Measurements from ENCODE around the gene UVRAG.
"Not testable (repeated sequence)": the region's sequence is repeated elsewhere in the genome, so short reads cannot be mapped to it uniquely, and the experiment has no call there.

Gene UVRAG

GRCh38 chr11:76038608-76039007, 223.6 kb downstream of the UVRAG start:
- DNase-seq: no peak

GRCh38 chr11:76041208-76041607, 226.2 kb downstream of the UVRAG start:
- no peak for DNase-seq

GRCh38 chr11:76044750-76045320, 229.8 kb downstream of the UVRAG start:
- DNase-seq: no peak

DNA sequence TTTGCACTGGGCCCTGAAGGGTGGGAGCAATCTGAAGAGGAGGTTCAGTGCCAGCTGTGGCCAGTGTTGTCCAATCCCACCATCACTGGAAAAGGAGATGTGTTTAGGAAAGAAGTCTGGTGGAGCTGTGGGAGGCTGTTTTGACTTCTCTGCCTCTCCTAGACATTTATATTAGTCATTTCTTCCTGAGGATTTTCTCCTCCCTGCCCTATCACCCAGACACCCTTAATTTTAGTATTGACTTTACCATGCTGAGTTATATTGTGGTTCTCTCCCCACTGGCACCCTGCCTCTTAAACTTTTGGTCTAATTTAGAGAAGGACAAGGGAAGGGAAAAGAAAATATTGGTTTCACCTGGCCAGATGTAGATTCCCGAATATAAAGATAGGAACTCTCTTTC, 232.2 kb downstream of the UVRAG start:
- DNase-seq: no peak

GRCh38 chr11:76047766-76048165, 232.8 kb downstream of the UVRAG start:
- DNase-seq: no peak

- no peak for DNase-seq
Measured at GRCh38 chr11:76048763-76049162, 233.8 kb downstream of the UVRAG start.

DNA sequence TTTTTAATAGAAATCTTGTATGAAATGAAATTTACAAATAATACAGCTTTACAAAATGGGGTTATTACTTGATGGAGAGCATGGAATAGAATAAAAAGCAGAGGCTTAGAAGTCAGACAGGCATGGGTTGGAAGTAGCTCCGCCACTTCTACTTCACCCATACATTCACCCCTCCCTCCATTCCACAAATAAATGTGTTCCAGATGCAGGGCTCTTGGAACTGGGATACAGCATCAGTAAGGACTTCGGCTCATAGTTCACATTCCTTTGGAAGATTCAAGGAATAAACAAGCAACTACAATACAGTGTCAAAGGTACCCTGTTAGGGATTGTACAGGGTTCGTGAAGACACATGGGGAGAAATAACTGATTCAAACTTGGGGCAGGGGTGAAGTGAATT, 234.5 kb downstream of the UVRAG start:
- DNase-seq: no peak

GRCh38 chr11:76051937-76052336, 236.9 kb downstream of the UVRAG start:
- DNase-seq: no peak

DNA sequence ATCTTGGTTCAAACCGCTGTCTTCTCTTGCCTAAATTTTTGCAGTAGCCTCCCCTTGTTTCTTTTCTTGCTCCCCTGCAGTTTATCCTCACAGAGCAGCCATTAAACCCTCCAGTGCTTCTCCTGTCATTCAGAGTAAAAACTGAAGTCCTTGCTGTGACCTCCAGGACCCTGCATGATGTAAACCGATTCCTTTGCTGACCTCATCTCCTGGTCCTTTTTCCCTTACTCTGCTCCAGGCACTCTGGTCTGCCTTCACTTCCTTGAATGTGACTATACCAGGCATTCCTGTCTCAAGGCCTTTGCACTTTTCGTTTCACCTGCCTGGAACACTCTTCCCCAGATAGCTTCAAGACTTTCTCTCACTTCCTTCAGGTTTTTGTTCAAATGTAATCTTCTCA, 239.3 kb downstream of the UVRAG start:
- DNase-seq: no peak

DNA sequence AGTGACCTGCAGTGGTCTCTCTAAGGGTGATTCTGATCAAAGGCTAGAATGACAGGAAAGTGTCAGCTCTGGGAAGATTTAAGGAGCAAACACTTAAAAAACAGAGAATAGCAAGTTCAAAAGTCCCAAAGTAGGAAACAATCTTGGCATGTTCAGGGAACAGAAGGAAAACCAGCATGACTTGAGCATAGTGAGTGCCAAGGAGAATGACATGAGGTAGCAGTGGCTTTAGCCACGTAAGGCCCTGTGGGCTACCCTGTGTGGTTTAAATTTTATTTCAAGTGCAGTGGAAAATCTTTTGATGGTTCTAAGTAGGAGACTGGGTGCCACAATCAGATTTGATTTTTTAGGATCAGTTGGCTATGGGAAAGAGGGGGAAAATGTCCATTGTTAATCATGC, 241.9 kb downstream of the UVRAG start:
- no peak for DNase-seq

DNA sequence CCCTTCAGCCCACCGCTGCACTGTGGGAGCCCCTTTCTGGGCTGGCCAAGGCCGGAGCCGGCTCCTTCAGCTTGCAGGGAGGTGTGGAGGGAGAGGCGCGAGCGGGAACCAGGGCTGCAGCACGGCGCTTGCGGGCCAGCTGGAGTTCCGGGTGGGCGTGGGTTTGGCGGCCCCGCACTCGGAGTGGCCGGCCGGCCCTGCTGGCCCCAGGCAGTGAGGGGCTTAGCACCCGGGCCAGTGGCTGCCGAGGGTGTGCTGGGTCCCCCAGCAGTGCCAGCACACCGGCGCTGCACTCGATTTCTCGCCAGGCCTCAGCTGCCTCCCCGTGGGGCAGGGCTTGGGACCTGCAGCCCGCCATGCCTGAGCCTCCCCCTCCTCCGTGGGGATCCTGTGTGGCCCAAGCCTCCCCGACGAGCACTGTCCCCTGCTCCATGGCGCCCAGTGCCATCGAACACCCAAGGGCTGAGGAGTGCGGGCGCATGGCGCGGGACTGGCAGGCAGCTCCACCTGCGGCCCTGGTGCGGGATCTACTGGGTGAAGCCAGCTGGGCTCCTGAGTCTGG, 245.5 kb downstream of the UVRAG start:
- not testable (repeated sequence) for DNase-seq

- no peak for DNase-seq
Measured at GRCh38 chr11:76062733-76063132, 247.7 kb downstream of the UVRAG start.

GRCh38 chr11:76064192-76064591, 249.2 kb downstream of the UVRAG start:
- DNase-seq: no peak

DNA sequence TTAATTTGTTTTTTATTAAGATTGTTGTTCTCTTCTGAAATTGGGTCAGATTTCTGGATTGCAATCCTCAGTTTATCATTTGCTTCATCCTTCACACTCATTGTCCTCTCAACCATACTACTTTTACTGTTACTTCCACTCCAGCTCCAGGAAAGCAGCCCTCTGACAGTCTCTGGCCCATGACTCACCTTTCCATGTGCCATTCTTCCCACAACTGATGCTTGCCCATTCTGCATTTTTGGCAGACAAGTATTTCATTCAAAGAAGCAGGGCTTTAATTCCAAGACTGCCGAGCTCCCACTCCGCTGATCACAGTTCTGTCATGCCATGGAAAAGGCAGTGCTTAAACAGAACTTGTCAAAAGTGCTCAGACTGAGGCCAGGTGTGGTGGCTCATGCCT, 252.1 kb downstream of the UVRAG start:
- DNase-seq: no peak

GRCh38 chr11:76069001-76069400, 254.0 kb downstream of the UVRAG start:
- no peak for DNase-seq

DNA sequence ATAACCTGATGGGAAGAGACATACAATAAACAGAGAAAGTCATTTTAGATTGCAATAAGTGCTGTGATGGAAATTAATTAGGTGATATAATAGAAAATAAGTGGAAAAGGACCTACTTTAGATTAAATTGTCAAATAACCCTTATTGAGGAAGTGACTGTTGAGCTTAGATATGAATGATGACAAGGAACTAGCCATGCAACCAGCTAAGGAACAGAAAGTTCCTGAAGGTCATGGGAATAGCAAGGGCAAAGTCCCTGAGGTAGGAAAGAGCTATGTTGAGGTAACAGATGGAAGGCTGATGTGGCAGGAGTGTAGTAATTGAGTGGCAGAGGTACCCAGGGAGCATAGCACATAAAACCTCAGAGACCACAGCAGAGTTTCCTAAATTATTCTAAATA, 256.1 kb downstream of the UVRAG start:
- no peak for DNase-seq

GRCh38 chr11:76073724-76074123, 258.7 kb downstream of the UVRAG start:
- no peak for DNase-seq

DNA sequence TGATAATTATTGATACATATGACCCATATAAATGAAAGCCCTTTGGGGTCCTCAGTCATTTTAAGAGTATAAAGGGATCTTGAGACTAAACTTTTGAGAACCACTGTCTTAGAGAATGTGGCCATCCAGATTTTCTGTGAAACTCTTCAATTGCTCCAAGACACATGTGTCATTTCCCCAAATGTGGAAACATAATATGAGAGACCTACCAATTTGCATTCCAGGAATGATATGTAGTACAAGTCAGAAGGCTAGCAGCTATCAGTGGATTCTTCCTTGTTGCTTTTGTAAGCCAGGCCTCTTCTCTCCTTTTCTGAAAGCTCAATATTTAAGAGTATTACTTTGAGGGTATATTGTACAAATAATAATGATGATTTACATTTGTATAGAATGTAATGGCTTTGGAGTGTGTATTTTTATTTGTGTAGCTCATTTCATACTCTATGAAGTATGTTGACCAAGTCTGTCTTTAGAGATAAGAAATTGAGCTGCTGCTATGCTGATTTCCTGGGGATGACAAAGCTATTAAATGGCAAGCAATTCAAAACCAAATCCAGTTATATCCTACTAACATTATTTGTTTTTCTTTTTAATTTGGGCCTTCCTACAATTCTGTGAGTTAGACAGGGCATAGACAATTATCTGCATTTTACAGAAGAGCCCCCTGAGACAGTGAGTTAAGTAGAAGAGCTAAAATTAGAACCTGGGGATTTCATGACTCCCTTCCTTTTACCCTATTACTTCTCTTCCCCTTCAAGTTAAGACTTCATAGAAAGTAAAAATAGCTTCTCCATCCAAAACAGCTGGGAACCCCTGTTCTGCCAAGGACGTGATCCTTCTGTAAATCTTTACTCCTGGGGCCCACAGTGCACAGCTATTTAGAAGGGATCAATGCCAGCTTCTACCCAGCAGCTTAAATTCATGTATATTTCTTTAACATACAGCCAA, 259.4 kb downstream of the UVRAG start:
- no peak for DNase-seq

GRCh38 chr11:76075716-76076115, 260.7 kb downstream of the UVRAG start:
- no peak for DNase-seq

DNA sequence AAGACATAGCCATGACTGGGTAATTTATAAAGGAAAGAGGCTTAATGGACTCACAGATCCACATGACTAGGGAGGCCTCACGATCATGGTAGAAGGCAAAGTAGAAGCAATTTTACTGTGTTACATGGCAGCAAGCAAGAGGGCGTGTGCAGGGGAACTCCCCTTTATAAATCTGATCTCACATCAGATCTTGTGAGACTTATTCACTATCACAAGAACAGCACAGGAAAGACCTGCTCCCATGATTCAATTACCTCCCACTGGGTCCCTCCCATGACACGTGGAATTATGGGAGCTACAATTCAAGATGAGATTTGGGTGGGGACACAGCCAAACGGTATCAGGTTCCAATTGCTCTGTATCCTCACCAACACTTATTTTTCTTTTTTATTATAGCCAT, 261.2 kb downstream of the UVRAG start:
- not testable (repeated sequence) for DNase-seq

DNA sequence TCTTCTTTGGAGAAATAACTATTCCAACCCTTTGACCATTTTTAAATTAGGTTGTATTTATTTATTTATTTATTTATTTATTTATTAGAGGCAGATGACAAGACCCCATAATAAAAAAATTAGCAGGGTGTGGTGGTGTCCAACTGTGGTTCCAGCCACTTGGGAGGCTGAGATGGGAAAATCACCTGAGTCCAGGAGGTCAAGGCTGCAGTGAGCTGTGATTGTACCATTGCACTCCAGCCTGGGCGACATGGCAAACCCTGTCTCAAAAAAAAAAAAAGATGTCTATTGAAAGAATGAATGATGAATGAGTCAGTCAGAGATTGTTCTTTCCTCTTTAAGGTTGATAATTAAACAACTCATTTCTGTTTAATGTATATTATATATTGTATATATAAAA, 261.7 kb downstream of the UVRAG start:
- DNase-seq: no peak

DNA sequence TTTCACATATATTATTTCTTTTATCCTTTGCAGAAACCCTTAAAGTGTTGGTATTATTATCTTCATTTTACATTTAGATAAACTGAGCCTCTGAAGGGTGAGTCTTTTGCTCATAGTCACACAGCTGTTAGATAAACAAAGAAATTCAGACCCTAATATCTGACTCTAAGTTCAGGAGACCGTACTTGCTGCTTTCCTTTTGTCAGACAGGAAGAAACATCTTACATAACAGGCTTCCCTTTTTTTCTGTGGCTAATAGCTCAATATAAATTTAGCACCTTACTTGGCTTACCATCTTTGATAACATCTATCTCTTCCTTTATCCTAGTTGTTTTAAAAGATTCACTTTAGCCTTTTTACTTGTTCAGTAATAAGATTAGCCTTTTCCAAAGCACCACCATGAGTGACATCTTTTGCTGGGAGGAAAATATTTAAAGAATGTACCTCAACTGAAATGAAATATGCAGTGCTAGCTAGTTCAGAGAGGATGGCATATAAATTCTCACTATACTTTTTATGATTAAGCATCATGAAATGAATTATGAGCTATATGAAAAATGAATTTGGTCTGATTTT, 262.7 kb downstream of the UVRAG start:
- no peak for DNase-seq

GRCh38 chr11:76081084-76081483, 266.1 kb downstream of the UVRAG start:
- not testable (repeated sequence) for DNase-seq
